MM.1S (cell line): ENCODE results near the gene MVB12B.

Experiments used
- DNase-seq: peaks from one replicate; pipeline ENCODE4 v3.0.0-alpha.2; 2015
- H2AFZ ChIP-seq: fragments of 300-600 bp; sonication (generic); 2 replicates; pipeline ENCODE4 v1.6.0; 2016; ENCODE audit warnings: antibody characterized with exemption, low read length
- H3F3A ChIP-seq: fragments of 300-600 bp; sonication (generic); 2 replicates; pipeline ENCODE4 v1.6.1; 2016; ENCODE audit warnings: mild to moderate bottlenecking, antibody characterized with exemption, low read length, moderate library complexity, mixed read lengths; ENCODE audit not compliant: insufficient read depth
- H3K27ac ChIP-seq: fragments of 300-600 bp; sonication (generic); 2 replicates; pipeline ENCODE4 v1.5.1; 2016; ENCODE audit warnings: mild to moderate bottlenecking, low read length
- H3K27me3 ChIP-seq: fragments of 300-600 bp; sonication (generic); replicated peaks from 2 replicates; pipeline ENCODE4 v1.6.0; 2016; ENCODE audit warnings: low read length; ENCODE audit not compliant: insufficient read depth
- H3K36me3 ChIP-seq: fragments of 300-600 bp; sonication (generic); replicated peaks from 2 replicates; pipeline ENCODE4 v1.6.1; 2016; ENCODE audit warnings: mild to moderate bottlenecking, low read length, mixed read lengths; ENCODE audit not compliant: insufficient read depth
- H3K4me1 ChIP-seq: fragments of 300-600 bp; sonication (generic); 2 replicates; pipeline ENCODE4 v1.6.1; 2016; ENCODE audit warnings: low read length, mixed read lengths
- H3K4me2 ChIP-seq: fragments of 300-600 bp; sonication (generic); 2 replicates; pipeline ENCODE4 v1.6.0; 2016; ENCODE audit warnings: low read depth, low read length
- H3K4me3 ChIP-seq: fragments of 300-600 bp; sonication (generic); 2 replicates; pipeline ENCODE4 v1.5.1; 2016; ENCODE audit warnings: low read length, mixed read lengths
- H3K79me2 ChIP-seq: fragments of 300-600 bp; sonication (generic); 2 replicates; pipeline ENCODE4 v1.6.1; 2016; ENCODE audit warnings: mixed run types, low read length, mixed read lengths
- H3K9ac ChIP-seq: fragments of 300-600 bp; sonication (generic); 2 replicates; pipeline ENCODE4 v1.6.1; 2016; ENCODE audit warnings: low read length, mixed read lengths
- H3K9me2 ChIP-seq: fragments of 300-600 bp; sonication (generic); replicated peaks from 2 replicates; pipeline ENCODE4 v1.6.1; 2016; ENCODE audit warnings: mild to moderate bottlenecking, low read length, mixed read lengths; ENCODE audit not compliant: insufficient read depth
- H3K9me3 ChIP-seq: fragments of 300-600 bp; sonication (generic); replicated peaks from 2 replicates; pipeline ENCODE4 v1.6.1; 2016; ENCODE audit warnings: mild to moderate bottlenecking, low read length, mixed read lengths; ENCODE audit not compliant: insufficient read depth
- H4K20me1 ChIP-seq: fragments of 300-600 bp; sonication (generic); 2 replicates; pipeline ENCODE4 v1.6.1; 2016; ENCODE audit warnings: mild to moderate bottlenecking, low read length, moderate library complexity, mixed read lengths; ENCODE audit not compliant: insufficient read depth
- CTCF ChIP-seq: fragments of 300-600 bp; sonication (generic); IDR thresholded peaks from 2 replicates; pipeline ENCODE4 v1.5.1; 2016; ENCODE audit warnings: antibody characterized with exemption, low read length, mixed read lengths
- EZH2 ChIP-seq: fragments of 300-600 bp; sonication (generic); optimal IDR thresholded peaks from 2 replicates; pipeline ENCODE3; 2017; ENCODE audit warnings: low read depth, mild to moderate bottlenecking, antibody characterized with exemption, low read length, mixed read lengths
- EZH2phosphoT487 ChIP-seq: fragments of 300-600 bp; sonication (generic); IDR thresholded peaks from 2 replicates; pipeline ENCODE4 v1.6.1; 2018; ENCODE audit warnings: antibody characterized with exemption, low read length

MVB12B gene

GRCh38 chr9:126410229-126410628 is 83.6 kb downstream of the MVB12B start:
- no peak overlapping the region for H3K4me3 ChIP-seq
- DNase-seq = no peak
- H3K79me2 ChIP-seq = no peaks in the 10 kb centered on the region
- no peaks in the 10 kb centered on the region for H4K20me1 ChIP-seq
- H3K27ac ChIP-seq = no peak overlapping the region
- H3K9ac ChIP-seq = no peak overlapping the region
- TF ChIP-seq CTCF (no peak), EZH2phosphoT487 (no peak), EZH2 (no peak)
- peaks cover 13% of the 10 kb centered on the region for H3F3A ChIP-seq
- no peak overlapping the region for H2AFZ ChIP-seq
- H3K4me2 ChIP-seq = no peak overlapping the region
- H3K27me3 ChIP-seq = peaks cover 5% of the 10 kb centered on the region
- peaks cover 8% of the 10 kb centered on the region for H3K4me1 ChIP-seq
- H3K9me3 ChIP-seq = no peaks in the 10 kb centered on the region
- H3K36me3 ChIP-seq = no peaks in the 10 kb centered on the region
- H3K9me2 ChIP-seq = no peaks in the 10 kb centered on the region

- H2AFZ ChIP-seq = no peak overlapping the region
- DNase-seq = peak; percentile 85
- peak overlapping the region; percentile 51; the same call in 1 of the 2 replicates for H3K27ac ChIP-seq
- no peaks in the 10 kb centered on the region for H3K36me3 ChIP-seq
- H3K79me2 ChIP-seq = no peaks in the 10 kb centered on the region
- peaks cover 5% of the 10 kb centered on the region for H3K27me3 ChIP-seq
- peak overlapping the region; percentile 50 for H3K4me3 ChIP-seq
- no peaks in the 10 kb centered on the region for H3K9me2 ChIP-seq
- H4K20me1 ChIP-seq = no peaks in the 10 kb centered on the region
- H3K9ac ChIP-seq = no peak overlapping the region
- no peaks in the 10 kb centered on the region for H3K9me3 ChIP-seq
- no peak for TF ChIP-seq EZH2phosphoT487
- TF ChIP-seq EZH2 = no peak
- no peak for TF ChIP-seq CTCF
- H3K4me2 ChIP-seq = peak overlapping the region; percentile 77
- H3K4me1 ChIP-seq = peaks cover 8% of the 10 kb centered on the region
- peaks cover 13% of the 10 kb centered on the region for H3F3A ChIP-seq
These were observed 84.8 kb downstream of the MVB12B start for GRCh38 chr9:126411225-126411947.

- Histone ChIP-seq H3K36me3 (no peaks in the 10 kb centered on the region), H3K27me3 (peaks cover 5% of the 10 kb centered on the region), H3K9ac (no peak overlapping the region), H3K79me2 (no peaks in the 10 kb centered on the region), H3K4me1 (peaks cover 8% of the 10 kb centered on the region), H3K9me2 (no peaks in the 10 kb centered on the region), H3K4me3 (peak overlapping the region; percentile 50), H3K9me3 (no peaks in the 10 kb centered on the region), H3F3A (peaks cover 13% of the 10 kb centered on the region), H2AFZ (no peak overlapping the region), H3K4me2 (peak overlapping the region; percentile 77), H4K20me1 (no peaks in the 10 kb centered on the region), H3K27ac (peak overlapping the region; percentile 51; the same call in 1 of the 2 replicates)
- no peak for TF ChIP-seq EZH2
- TF ChIP-seq EZH2phosphoT487 = no peak
- no peak for TF ChIP-seq CTCF
- no peak for DNase-seq
These were observed 85.3 kb downstream of the MVB12B start for GRCh38 chr9:126411948-126412284.
